ENCODE results near the gene BZW1.

Gene BZW1

GRCh38 chr2:200843993-200844948 is 32.6 kb downstream of the BZW1 start:
- no peak for DNase-seq

GRCh38 chr2:200845194-200845593 is 33.5 kb downstream of the BZW1 start:
- DNase-seq, result no peak

DNA sequence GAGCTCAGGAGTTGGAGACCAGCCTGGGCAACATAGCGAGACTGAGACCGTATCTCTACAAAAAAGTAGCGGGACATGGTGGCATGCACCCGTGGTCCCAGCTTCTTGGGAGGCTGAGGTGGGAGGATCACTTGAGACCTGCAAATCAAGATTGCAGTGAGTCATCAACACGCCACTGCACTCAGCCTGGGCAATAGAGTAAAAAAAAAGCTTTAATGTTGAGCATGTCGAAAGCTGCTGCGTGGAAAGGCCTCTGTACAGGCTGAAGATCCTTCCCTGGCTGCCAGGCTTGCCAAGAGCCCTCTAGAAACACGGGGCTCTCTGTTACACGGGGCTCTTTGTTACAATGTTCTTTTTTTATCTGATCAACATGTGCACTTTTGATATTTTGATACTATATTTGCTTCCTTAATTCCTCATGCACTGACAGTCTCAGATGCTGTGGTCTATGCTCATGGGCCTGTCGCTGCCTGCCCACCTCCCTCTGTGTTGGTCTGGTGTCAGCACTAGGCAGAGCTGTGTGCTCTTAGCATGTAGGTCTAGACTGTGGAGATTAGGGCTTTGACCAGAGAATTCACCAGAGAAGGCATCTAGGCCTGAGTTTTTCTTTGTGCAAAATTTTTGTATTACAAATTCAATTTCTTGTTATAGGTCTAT is 34.1 kb downstream of the BZW1 start:
- DNase-seq, result no peak

GRCh38 chr2:200847269-200847668 is 35.6 kb downstream of the BZW1 start:
- no peak for DNase-seq

DNA sequence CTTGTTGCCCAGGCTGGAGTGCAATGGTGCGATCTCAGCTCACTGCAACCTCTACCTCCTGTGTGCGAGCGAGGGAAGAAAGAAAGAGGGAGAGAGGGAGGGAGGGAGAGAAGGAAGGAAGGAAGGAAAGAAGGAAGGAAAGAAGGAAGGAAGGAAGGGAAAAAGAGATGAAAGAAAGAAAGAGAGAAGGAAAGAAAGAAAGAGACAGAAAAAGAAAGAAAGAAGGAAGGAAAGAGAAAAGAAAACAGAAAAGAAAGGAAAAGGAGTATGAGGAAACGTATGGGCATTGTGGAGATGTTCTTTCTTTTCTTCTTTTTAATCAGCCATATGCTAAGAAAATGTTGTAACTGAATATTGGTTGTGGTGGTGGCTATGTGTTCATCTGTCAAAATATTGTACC is 36.2 kb downstream of the BZW1 start:
- DNase-seq, result no peak

DNA sequence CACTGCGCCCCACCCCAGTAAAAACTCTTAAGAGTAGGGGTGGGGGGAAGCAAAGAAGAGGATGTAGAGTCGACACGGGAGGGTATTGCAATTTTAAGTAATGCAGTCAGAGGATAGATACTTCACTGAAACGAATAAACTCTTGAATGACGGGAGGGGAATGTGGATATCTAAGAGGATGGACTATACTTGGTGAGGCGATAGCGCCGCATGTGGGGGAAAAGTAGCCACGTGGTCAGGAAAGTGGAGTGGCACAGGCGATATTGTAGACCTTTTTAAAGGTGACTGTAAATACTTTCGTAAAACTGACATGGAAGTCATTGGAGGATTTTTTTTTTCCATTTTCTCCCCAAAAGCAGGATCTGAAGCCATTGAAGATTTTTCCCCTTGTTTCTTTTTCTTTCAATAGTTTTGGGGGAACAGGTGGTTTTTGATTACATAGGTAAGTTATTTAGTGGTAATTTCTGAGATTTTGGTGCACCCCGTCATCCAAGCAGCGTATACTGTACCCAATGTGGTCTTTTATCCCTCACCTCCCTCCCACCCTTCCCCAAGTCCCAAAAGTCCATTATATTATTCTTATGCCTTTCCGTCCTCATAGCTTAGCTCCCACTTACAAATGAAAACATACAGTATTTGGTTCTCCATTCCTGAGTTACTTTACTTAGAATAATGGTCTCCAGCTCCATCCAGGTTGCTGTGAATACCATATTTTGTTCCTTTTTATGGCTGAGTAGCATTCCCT is 39.0 kb downstream of the BZW1 start:
- DNase-seq, result no peak

GRCh38 chr2:200851398-200852248 is 39.9 kb downstream of the BZW1 start:
- no peak for DNase-seq

- DNase-seq, result no peak
These were observed 40.9 kb downstream of the BZW1 start for GRCh38 chr2:200852605-200853004.

- peak; percentile 29 for DNase-seq
These were observed 45.1 kb downstream of the BZW1 start for GRCh38 chr2:200856806-200857205.

- peak; percentile 37 for DNase-seq
These were observed 48.5 kb downstream of the BZW1 start for GRCh38 chr2:200860092-200860795.

GRCh38 chr2:200861617-200862155 is 50.0 kb downstream of the BZW1 start:
- DNase-seq, result no peak

- peak; percentile 86 for DNase-seq
These were observed 50.9 kb downstream of the BZW1 start for GRCh38 chr2:200862532-200863000.

DNA sequence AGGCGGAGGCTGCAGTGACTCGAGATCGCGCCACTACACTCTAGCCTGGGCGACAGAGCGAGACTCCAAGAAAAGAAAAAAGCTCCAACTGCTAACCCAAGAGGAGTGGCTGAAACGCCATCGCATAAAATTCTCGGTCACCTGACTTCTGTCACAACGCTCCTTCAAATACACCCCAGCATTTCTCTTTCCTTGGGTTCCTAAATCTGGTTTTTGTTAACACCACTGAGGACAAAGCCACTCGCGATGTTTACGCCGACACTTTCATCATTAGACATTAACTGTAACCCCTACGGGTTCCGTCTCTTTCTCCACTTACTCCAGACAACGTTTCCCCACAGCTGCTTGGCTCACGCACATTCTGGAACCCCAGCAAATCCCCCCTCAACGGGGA is 52.1 kb downstream of the BZW1 start:
- DNase-seq, result no peak

- peak; percentile 98 for DNase-seq
These were observed 52.7 kb downstream of the BZW1 start, which contains the start of gene CLK1 for GRCh38 chr2:200864176-200865034. Gene CLK1, minus strand, starts transcription at chr2:200864658. Its CDS starts 2,796 bp downstream, at chr2:200861862.

DNA sequence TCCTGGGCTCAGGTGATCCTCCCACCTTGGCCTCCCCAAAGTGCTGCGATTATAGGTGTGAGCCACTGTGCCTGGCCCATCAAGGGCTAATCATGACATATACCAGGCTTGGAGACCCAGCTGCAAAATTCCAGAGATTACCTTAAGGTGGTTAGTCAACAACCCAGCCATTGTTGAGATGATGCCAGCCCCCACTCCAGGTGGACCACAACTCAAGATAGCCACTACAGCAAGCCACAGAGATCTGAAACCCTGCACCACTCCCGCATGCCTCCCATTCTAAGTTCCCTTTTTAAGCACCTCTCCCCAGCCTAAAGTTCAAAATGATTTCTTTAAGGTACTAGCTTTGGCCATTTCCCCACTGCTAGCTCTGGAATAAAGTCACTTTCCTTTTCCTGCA is 57.3 kb downstream of the BZW1 start:
- no peak for DNase-seq

DNA sequence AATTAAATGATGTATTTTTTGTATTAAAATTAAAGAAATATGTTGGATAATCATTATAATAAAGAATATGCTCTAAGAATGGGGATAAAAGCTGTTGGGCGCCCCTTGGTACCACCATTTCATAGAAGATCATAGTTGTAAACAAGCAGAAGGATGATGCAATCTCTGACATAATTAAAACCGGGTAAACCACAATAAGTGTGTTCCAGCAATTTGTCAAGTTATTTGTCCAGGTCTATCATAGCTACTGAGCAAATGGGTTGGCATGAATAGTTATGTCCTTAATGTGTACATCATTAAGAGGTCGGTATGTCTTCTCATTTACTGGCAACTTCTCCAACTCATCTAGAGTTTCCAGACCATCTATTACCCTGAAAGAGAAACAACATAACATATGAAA is 59.4 kb downstream of the BZW1 start:
- no peak for DNase-seq

DNA sequence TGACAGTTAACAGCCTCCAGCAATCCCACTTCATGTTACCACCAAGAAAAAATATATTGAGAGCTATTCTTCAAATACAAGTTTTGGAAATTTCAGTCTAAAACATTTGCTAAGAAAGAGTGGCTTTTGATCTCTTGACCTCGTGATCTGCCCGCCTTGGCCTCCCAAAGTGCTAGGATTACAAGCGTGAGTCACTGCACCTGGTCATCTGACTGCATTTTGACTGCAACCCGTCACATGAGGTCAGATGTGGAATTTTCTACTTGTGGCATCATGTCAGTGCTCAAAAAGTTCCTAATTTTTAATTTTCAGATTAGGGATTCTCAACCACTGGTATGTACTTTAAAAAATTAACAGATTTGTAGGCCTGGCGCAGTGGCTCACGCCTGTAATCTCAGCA is 61.9 kb downstream of the BZW1 start:
- DNase-seq, result no peak
